DOHH2 (cell line): Measurements from ENCODE around the gene IFNA5.

Experiments
- H3F3A ChIP-seq: fragments of 200-600 bp; sonication (generic), shearing (Covaris generic); 2 replicates; pipeline ENCODE4 v1.6.0; 2016; ENCODE audit warnings: antibody characterized with exemption, mild to moderate bottlenecking; ENCODE audit not compliant: control insufficient read depth, insufficient read depth
- H3K27ac ChIP-seq: fragments of 200-600 bp; sonication (generic); 2 replicates; pipeline ENCODE4 v1.5.1; 2014; ENCODE audit warnings: low read depth, mild to moderate bottlenecking, low read length, moderate library complexity
- H3K27me3 ChIP-seq: fragments of 200-600 bp; sonication (generic); 2 replicates; pipeline ENCODE4 v1.6.1; 2014; ENCODE audit warnings: mild to moderate bottlenecking, low read length, mixed read lengths; ENCODE audit not compliant: control insufficient read depth
- H3K36me3 ChIP-seq: fragments of 200-600 bp; sonication (generic); 2 replicates; pipeline ENCODE4 v1.6.1; 2014; ENCODE audit warnings: mild to moderate bottlenecking, low read length, moderate library complexity, mixed read lengths; ENCODE audit not compliant: control insufficient read depth
- H3K4me1 ChIP-seq: fragments of 200-600 bp; sonication (generic); 2 replicates; pipeline ENCODE4 v1.6.1; 2014; ENCODE audit warnings: mild to moderate bottlenecking, low read length, mixed read lengths; ENCODE audit not compliant: control insufficient read depth
- H3K4me2 ChIP-seq: fragments of 200-600 bp; sonication (generic); 2 replicates; pipeline ENCODE4 v1.6.0; 2014; ENCODE audit warnings: mild to moderate bottlenecking, low read length, moderate library complexity
- H3K4me3 ChIP-seq: fragments of 200-600 bp; sonication (generic); 2 replicates; pipeline ENCODE4 v1.5.1; 2014; ENCODE audit warnings: mild to moderate bottlenecking, low read length, mixed read lengths
- H3K79me2 ChIP-seq: fragments of 200-600 bp; sonication (generic); 2 replicates; pipeline ENCODE4 v1.6.1; 2014; ENCODE audit warnings: mild to moderate bottlenecking, low read length, mixed read lengths; ENCODE audit not compliant: control insufficient read depth
- H3K9me2 ChIP-seq: fragments of 200-600 bp; sonication (generic); replicated peaks from 2 replicates; pipeline ENCODE4 v1.6.1; 2014; ENCODE audit warnings: mild to moderate bottlenecking, low read length, mixed read lengths; ENCODE audit not compliant: control insufficient read depth
- H3K9me3 ChIP-seq: fragments of 200-600 bp; sonication (generic); 2 replicates; pipeline ENCODE4 v1.6.1; 2014; ENCODE audit warnings: antibody characterized with exemption, low read length, mixed read lengths; ENCODE audit not compliant: control insufficient read depth, insufficient read depth
- H4K20me1 ChIP-seq: fragments of 200-600 bp; sonication (generic); 2 replicates; pipeline ENCODE4 v1.6.0; 2014; ENCODE audit warnings: low read depth, mild to moderate bottlenecking, antibody characterized with exemption, low read length, moderate library complexity; ENCODE audit not compliant: control insufficient read depth, insufficient read depth
- CTCF ChIP-seq: fragments of 200-600 bp; sonication (generic); IDR thresholded peaks from one replicate; pipeline ENCODE4 v1.5.1; 2014; ENCODE audit warnings: antibody characterized with exemption, mild to moderate bottlenecking, low read depth, low read length; ENCODE audit not compliant: poor library complexity, severe bottlenecking
- EZH2phosphoT487 ChIP-seq: fragments of 200-600 bp; sonication (generic); IDR thresholded peaks from 2 replicates; pipeline ENCODE4 v1.6.1; 2017; ENCODE audit warnings: borderline replicate concordance, mild to moderate bottlenecking, antibody characterized with exemption, low read length, moderate library complexity, mixed read lengths

Gene IFNA5

DNA sequence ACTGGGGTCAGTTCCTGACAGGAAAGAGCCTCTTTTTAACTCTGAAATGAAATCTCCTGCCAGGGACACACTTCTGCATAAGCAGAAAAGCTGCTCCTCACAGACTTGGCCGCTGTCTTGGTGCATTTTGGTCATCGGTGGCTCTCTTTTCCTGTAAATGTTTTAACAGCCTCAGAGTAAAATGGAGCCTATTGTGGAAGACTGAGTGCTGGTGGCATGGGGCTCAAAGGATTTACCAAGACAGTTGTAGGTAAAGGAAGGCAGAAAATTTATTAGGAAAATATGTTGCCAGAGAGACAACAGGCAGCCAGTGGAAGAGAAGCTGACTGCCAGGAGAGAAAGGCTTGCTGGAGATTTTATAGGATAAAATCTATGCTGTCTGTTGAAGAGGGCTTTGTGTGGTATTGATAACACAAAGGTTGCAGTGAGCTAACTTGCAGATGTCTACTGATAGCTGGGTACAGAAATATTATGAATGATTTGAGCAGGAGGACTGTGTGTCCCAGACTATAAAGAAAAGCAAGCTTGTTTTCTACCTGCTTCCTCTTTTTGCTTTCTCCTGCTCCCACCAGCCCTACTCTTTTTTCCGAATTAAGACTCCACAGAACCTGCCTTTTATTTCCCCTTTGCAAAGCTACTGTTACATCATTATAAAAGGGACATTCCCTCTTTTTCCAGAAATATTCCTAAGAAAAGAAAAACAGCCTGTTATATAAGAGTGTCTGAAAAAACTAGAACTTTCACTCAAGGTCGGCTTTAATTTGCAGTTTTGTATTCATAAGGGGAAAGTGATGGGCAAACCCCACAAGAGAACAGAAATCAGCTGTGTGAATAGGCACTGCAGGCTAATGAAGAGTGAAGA lies 37.4 kb downstream of the IFNA5 start:
- no peak overlapping the region for H3K4me3 ChIP-seq
- H3K79me2 ChIP-seq: no peaks in the 10 kb centered on the region
- no peaks in the 10 kb centered on the region for H3K4me1 ChIP-seq
- TF ChIP-seq CTCF (no peak), EZH2phosphoT487 (no peak)
- no peaks in the 10 kb centered on the region for H3F3A ChIP-seq
- H3K9me2 ChIP-seq: no peaks in the 10 kb centered on the region
- no peaks in the 10 kb centered on the region for H3K9me3 ChIP-seq
- 0 out of 2 replicates have a peak, but pooled peaks cover 4% of the 10 kb centered on the region for H3K27me3 ChIP-seq
- H3K27ac ChIP-seq: no peak overlapping the region
- H3K4me2 ChIP-seq: no peak overlapping the region
- H3K36me3 ChIP-seq: no peaks in the 10 kb centered on the region
- H4K20me1 ChIP-seq: no peaks in the 10 kb centered on the region

GRCh38 chr9:21266733-21267484 lies 38.2 kb downstream of the IFNA5 start:
- TF ChIP-seq EZH2phosphoT487: no peak
- no peak for TF ChIP-seq CTCF
- Histone ChIP-seq H3K27ac (no peak overlapping the region), H3F3A (no peaks in the 10 kb centered on the region), H3K9me2 (no peaks in the 10 kb centered on the region), H4K20me1 (no peaks in the 10 kb centered on the region), H3K4me1 (no peaks in the 10 kb centered on the region), H3K9me3 (no peaks in the 10 kb centered on the region), H3K36me3 (no peaks in the 10 kb centered on the region), H3K4me2 (no peak overlapping the region), H3K4me3 (no peak overlapping the region), H3K27me3 (0 out of 2 replicates have a peak, but pooled peaks cover 4% of the 10 kb centered on the region), H3K79me2 (no peaks in the 10 kb centered on the region)

DNA sequence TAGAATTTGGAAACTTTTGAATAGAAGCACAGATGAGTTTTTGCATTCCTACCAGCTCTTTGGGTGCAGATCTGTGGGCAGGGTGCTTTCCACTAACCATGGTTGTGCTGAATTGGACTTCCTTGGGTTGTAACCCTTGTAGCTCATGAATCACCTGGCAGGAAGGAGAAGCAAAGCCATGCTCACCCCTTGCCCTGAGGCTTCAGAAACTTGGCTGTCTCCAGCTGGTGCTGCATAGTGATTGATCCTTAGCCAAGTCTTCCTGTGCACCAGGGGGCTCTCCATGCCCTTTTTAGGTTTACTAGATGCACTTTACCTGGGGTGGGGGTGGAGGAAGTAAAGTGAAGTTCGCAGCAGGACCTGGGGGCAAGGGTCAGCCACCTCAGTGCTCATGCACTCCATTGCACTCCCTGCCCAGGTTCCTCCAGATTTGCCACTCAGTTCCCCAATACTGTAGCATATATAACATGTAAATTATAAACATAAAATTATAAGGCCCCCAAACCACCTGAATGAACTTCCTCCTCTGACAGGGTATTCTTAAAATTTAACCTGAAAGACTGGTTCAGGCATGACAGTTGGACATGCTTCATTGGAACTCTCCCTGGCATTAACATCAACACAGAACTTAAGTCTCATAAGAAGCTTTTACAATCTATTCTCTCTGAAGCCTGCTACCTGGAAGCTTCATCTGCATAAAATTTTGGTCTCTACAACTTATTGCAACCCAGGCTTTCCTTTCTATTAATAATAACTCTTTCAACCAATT lies 39.5 kb downstream of the IFNA5 start:
- 0 out of 2 replicates have a peak, but pooled peaks cover 4% of the 10 kb centered on the region for H3K27me3 ChIP-seq
- no peaks in the 10 kb centered on the region for H3K36me3 ChIP-seq
- H3K9me3 ChIP-seq: no peaks in the 10 kb centered on the region
- TF ChIP-seq EZH2phosphoT487 (no peak), CTCF (no peak)
- H3K27ac ChIP-seq: no peak overlapping the region
- H3K4me2 ChIP-seq: no peak overlapping the region
- no peaks in the 10 kb centered on the region for H3F3A ChIP-seq
- no peaks in the 10 kb centered on the region for H4K20me1 ChIP-seq
- no peak overlapping the region for H3K4me3 ChIP-seq
- no peaks in the 10 kb centered on the region for H3K4me1 ChIP-seq
- H3K79me2 ChIP-seq: no peaks in the 10 kb centered on the region
- H3K9me2 ChIP-seq: no peaks in the 10 kb centered on the region
